WTC11 (cell line): ENCODE measurements around the gene KLHL20.

Source experiments
- ESRRA ChIP-seq: sonication (generic); formaldehyde crosslinking; IDR thresholded peaks from 2 replicates; pipeline ENCODE4 v1.8.1; 2022; ENCODE audit warnings: mild to moderate bottlenecking, missing genetic modification reagents, borderline replicate concordance
- JUN ChIP-seq: sonication (generic); formaldehyde crosslinking; IDR thresholded peaks from 2 replicates; pipeline ENCODE4 v1.8.0; 2023; ENCODE audit warnings: mild to moderate bottlenecking, missing genetic modification reagents
- RELA ChIP-seq: sonication (generic); formaldehyde crosslinking; IDR thresholded peaks from 2 replicates; pipeline ENCODE4 v1.8.1; 2022; ENCODE audit warnings: missing genetic modification reagents, mild to moderate bottlenecking, borderline replicate concordance
- ZNF671 ChIP-seq: fragments of 250-450 bp; sonication (Bioruptor Pico); IDR thresholded peaks from 2 replicates; pipeline ENCODE4 v1.8.0; 2021; ENCODE audit warnings: mild to moderate bottlenecking
- TF ChIP-seq, protein P1 (sequence below): sonication (generic); formaldehyde crosslinking; IDR thresholded peaks from 2 replicates; pipeline ENCODE4 v1.8.1; 2022; ENCODE audit warnings: mild to moderate bottlenecking, missing genetic modification reagents, moderate library complexity, borderline replicate concordance
- TF ChIP-seq, protein P2 (sequence below): sonication (generic); formaldehyde crosslinking; IDR thresholded peaks from 2 replicates; pipeline ENCODE4 v1.8.0; 2022; ENCODE audit warnings: mild to moderate bottlenecking, missing genetic modification reagents
- TF ChIP-seq, protein P3 (sequence below): sonication (generic); formaldehyde crosslinking; IDR thresholded peaks from 2 replicates; pipeline ENCODE4 v1.8.1; 2022; ENCODE audit warnings: low read depth, mild to moderate bottlenecking, moderate library complexity, missing genetic modification reagents, borderline replicate concordance
- TF ChIP-seq, protein P4 (sequence below): fragments of 200-600 bp; IDR thresholded peaks from 2 replicates; pipeline ENCODE4 v1.8.0; 2022; ENCODE audit warnings: antibody characterized with exemption
- TF ChIP-seq, protein P5 (sequence below): sonication (generic); formaldehyde crosslinking; IDR thresholded peaks from 2 replicates; pipeline ENCODE4 v1.8.1; 2022; ENCODE audit warnings: missing genetic modification reagents, borderline replicate concordance
- TF ChIP-seq, protein P6 (sequence below): sonication (generic); formaldehyde crosslinking; conservative IDR thresholded peaks from 2 replicates; pipeline ENCODE4 v1.8.1; 2023; ENCODE audit warnings: mild to moderate bottlenecking, low read depth, missing genetic modification reagents, moderate library complexity
- TF ChIP-seq, protein P7 (sequence below): sonication (generic); formaldehyde crosslinking; IDR thresholded peaks from 2 replicates; pipeline ENCODE4 v1.8.1; 2022; ENCODE audit warnings: low read depth, missing genetic modification reagents, borderline replicate concordance

DNA sequence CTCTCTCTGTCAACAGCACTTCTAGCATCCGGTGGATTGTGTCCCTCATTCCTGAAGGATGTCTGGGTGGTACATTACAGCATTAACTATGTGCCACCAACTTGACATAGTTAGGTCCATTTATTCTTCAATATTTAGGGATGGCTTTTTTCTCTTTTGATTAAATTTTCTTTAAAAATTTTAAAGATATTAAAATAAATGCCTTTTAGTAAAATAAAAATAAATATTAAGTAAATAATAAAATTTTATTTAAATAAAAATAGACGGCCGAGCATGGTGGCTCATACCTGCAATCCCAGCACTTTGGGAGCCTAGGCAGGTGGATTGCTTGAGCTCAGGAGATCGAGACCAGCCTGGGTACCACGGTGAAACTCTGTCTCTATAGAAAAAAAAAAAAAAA is 9.7 kb upstream of the KLHL20 start:
- TF ChIP-seq ESRRA (CRISPR knock-in tag): no peak
- TF ChIP-seq ZNF671: no peak
- TF ChIP-seq JUN (CRISPR knock-in tag): no peak
- TF ChIP-seq, protein P1, sequence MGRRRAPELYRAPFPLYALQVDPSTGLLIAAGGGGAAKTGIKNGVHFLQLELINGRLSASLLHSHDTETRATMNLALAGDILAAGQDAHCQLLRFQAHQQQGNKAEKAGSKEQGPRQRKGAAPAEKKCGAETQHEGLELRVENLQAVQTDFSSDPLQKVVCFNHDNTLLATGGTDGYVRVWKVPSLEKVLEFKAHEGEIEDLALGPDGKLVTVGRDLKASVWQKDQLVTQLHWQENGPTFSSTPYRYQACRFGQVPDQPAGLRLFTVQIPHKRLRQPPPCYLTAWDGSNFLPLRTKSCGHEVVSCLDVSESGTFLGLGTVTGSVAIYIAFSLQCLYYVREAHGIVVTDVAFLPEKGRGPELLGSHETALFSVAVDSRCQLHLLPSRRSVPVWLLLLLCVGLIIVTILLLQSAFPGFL: no peak
- TF ChIP-seq, protein P2, sequence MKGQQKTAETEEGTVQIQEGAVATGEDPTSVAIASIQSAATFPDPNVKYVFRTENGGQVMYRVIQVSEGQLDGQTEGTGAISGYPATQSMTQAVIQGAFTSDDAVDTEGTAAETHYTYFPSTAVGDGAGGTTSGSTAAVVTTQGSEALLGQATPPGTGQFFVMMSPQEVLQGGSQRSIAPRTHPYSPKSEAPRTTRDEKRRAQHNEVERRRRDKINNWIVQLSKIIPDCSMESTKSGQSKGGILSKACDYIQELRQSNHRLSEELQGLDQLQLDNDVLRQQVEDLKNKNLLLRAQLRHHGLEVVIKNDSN (CRISPR knock-in tag): no peak
- TF ChIP-seq, protein P3, sequence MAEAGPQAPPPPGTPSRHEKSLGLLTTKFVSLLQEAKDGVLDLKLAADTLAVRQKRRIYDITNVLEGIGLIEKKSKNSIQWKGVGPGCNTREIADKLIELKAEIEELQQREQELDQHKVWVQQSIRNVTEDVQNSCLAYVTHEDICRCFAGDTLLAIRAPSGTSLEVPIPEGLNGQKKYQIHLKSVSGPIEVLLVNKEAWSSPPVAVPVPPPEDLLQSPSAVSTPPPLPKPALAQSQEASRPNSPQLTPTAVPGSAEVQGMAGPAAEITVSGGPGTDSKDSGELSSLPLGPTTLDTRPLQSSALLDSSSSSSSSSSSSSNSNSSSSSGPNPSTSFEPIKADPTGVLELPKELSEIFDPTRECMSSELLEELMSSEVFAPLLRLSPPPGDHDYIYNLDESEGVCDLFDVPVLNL (CRISPR knock-in tag): no peak
- no peak for TF ChIP-seq RELA (CRISPR knock-in tag)
- TF ChIP-seq, protein P4, sequence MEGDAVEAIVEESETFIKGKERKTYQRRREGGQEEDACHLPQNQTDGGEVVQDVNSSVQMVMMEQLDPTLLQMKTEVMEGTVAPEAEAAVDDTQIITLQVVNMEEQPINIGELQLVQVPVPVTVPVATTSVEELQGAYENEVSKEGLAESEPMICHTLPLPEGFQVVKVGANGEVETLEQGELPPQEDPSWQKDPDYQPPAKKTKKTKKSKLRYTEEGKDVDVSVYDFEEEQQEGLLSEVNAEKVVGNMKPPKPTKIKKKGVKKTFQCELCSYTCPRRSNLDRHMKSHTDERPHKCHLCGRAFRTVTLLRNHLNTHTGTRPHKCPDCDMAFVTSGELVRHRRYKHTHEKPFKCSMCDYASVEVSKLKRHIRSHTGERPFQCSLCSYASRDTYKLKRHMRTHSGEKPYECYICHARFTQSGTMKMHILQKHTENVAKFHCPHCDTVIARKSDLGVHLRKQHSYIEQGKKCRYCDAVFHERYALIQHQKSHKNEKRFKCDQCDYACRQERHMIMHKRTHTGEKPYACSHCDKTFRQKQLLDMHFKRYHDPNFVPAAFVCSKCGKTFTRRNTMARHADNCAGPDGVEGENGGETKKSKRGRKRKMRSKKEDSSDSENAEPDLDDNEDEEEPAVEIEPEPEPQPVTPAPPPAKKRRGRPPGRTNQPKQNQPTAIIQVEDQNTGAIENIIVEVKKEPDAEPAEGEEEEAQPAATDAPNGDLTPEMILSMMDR: no peak
- TF ChIP-seq, protein P5, sequence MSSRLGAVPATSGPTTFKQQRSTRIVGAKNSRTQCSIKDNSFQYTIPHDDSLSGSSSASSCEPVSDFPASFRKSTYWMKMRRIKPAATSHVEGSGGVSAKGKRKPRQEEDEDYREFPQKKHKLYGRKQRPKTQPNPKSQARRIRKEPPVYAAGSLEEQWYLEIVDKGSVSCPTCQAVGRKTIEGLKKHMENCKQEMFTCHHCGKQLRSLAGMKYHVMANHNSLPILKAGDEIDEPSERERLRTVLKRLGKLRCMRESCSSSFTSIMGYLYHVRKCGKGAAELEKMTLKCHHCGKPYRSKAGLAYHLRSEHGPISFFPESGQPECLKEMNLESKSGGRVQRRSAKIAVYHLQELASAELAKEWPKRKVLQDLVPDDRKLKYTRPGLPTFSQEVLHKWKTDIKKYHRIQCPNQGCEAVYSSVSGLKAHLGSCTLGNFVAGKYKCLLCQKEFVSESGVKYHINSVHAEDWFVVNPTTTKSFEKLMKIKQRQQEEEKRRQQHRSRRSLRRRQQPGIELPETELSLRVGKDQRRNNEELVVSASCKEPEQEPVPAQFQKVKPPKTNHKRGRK (CRISPR knock-in tag): no peak
- TF ChIP-seq, protein P6, sequence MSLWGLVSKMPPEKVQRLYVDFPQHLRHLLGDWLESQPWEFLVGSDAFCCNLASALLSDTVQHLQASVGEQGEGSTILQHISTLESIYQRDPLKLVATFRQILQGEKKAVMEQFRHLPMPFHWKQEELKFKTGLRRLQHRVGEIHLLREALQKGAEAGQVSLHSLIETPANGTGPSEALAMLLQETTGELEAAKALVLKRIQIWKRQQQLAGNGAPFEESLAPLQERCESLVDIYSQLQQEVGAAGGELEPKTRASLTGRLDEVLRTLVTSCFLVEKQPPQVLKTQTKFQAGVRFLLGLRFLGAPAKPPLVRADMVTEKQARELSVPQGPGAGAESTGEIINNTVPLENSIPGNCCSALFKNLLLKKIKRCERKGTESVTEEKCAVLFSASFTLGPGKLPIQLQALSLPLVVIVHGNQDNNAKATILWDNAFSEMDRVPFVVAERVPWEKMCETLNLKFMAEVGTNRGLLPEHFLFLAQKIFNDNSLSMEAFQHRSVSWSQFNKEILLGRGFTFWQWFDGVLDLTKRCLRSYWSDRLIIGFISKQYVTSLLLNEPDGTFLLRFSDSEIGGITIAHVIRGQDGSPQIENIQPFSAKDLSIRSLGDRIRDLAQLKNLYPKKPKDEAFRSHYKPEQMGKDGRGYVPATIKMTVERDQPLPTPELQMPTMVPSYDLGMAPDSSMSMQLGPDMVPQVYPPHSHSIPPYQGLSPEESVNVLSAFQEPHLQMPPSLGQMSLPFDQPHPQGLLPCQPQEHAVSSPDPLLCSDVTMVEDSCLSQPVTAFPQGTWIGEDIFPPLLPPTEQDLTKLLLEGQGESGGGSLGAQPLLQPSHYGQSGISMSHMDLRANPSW (CRISPR knock-in tag): no peak
- TF ChIP-seq, protein P7, sequence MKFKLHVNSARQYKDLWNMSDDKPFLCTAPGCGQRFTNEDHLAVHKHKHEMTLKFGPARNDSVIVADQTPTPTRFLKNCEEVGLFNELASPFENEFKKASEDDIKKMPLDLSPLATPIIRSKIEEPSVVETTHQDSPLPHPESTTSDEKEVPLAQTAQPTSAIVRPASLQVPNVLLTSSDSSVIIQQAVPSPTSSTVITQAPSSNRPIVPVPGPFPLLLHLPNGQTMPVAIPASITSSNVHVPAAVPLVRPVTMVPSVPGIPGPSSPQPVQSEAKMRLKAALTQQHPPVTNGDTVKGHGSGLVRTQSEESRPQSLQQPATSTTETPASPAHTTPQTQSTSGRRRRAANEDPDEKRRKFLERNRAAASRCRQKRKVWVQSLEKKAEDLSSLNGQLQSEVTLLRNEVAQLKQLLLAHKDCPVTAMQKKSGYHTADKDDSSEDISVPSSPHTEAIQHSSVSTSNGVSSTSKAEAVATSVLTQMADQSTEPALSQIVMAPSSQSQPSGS (CRISPR knock-in tag): no peak
